Ishikawa (cell line): ENCODE data around the gene C10orf53.
A peak's percentile ranks its signal among the peaks of the same experiment; 100 is the strongest.

Source experiments
- CEBPB ChIP-seq: IDR thresholded peaks from 2 replicates; pipeline ENCODE4 v1.6.1; 2012
- CREB1 ChIP-seq: IDR thresholded peaks from 2 replicates; pipeline ENCODE4 v1.6.1; 2012; ENCODE audit warnings: low read depth
- EGR1 ChIP-seq: IDR thresholded peaks from 2 replicates; pipeline ENCODE4 v1.6.1; 2012
- EP300 ChIP-seq: IDR thresholded peaks from 2 replicates; pipeline ENCODE4 v1.6.1; 2012; ENCODE audit warnings: borderline replicate concordance
- FOXM1 ChIP-seq: IDR thresholded peaks from 2 replicates; pipeline ENCODE4 v1.6.1; 2012; ENCODE audit warnings: low read depth, borderline replicate concordance
- NFIC ChIP-seq: IDR thresholded peaks from 2 replicates; pipeline ENCODE4 v1.6.1; 2012
- RAD21 ChIP-seq: IDR thresholded peaks from 2 replicates; pipeline ENCODE4 v1.6.1; 2012; ENCODE audit warnings: low read depth
- REST ChIP-seq: IDR thresholded peaks from 2 replicates; pipeline ENCODE4 v1.6.1; 2012; ENCODE audit warnings: low read depth, mild to moderate bottlenecking
- TAF1 ChIP-seq: IDR thresholded peaks from 2 replicates; pipeline ENCODE4 v1.6.1; 2012; ENCODE audit warnings: low read depth, mild to moderate bottlenecking
- TCF12 ChIP-seq: IDR thresholded peaks from 2 replicates; pipeline ENCODE4 v1.6.1; 2012; ENCODE audit warnings: low read depth
- TEAD4 ChIP-seq: IDR thresholded peaks from 2 replicates; pipeline ENCODE4 v1.6.1; 2012
- YY1 ChIP-seq: IDR thresholded peaks from 2 replicates; pipeline ENCODE4 v1.6.1; 2012; ENCODE audit warnings: low read depth
- ZBTB7A ChIP-seq: IDR thresholded peaks from 2 replicates; pipeline ENCODE4 v1.6.1; 2012; ENCODE audit warnings: low read depth
- TF ChIP-seq, protein P1 (sequence below): IDR thresholded peaks from 2 replicates; pipeline ENCODE4 v1.6.1; 2012
- TF ChIP-seq, protein P2 (sequence below): IDR thresholded peaks from 2 replicates; pipeline ENCODE4 v1.6.1; 2012

Gene C10orf53

DNA sequence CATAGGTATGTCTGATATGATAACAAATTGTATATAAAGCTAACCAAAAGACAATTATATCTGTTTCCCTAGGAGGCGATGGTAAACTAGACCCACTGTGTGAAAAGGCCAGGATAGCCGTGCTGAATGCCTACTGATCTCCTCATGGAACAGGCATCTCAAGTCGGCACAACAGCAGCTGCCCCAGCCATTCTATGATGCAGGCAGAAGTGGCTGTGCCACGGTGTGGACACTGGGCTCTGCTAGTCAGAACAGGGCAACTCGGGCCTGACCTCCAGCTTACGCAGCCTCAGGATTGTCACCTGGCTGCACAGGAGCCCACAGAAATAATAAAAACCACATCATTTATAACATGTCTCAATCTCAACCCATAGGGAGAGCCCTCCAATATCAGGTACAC, 15.0 kb downstream of the C10orf53 start:
- TF ChIP-seq CREB1: no peak
- TF ChIP-seq REST: no peak
- TF ChIP-seq TEAD4: no peak
- TF ChIP-seq, protein P1, sequence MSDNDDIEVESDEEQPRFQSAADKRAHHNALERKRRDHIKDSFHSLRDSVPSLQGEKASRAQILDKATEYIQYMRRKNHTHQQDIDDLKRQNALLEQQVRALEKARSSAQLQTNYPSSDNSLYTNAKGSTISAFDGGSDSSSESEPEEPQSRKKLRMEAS: no peak
- no peak for TF ChIP-seq EP300
- no peak for TF ChIP-seq FOXM1
- no peak for TF ChIP-seq ZBTB7A
- no peak for TF ChIP-seq TCF12
- no peak for TF ChIP-seq TAF1

DNA sequence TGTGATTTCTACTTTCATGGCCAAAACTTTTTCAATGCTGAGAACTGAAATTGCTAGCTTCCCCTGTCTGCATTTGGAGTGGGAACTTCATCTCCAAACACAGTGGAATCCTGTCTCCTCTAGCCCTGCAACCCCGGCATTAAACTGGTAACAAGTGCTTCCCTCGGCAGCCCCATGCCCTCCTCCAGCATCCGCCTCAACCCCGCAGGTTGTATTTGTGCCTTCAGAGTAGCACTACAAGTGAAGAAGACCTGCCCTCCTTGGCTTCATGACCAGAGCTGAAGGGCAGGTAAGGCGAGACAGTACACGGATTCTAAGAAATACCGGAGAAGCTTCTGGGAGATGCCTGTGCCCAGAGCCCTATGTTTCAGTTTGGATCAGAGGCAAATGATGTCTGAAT, 16.9 kb downstream of the C10orf53 start:
- TF ChIP-seq TCF12: no peak

- TF ChIP-seq RAD21 (no peak), NFIC (no peak), EGR1 (no peak), TEAD4 (no peak), TAF1 (no peak), TCF12 (no peak), REST (no peak), YY1 (no peak)
- TF ChIP-seq, protein P1: no peak
- TF ChIP-seq, protein P2, sequence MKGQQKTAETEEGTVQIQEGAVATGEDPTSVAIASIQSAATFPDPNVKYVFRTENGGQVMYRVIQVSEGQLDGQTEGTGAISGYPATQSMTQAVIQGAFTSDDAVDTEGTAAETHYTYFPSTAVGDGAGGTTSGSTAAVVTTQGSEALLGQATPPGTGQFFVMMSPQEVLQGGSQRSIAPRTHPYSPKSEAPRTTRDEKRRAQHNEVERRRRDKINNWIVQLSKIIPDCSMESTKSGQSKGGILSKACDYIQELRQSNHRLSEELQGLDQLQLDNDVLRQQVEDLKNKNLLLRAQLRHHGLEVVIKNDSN: no peak
These were observed 19.2 kb downstream of the C10orf53 start for GRCh38 chr10:49698679-49699078.

DNA sequence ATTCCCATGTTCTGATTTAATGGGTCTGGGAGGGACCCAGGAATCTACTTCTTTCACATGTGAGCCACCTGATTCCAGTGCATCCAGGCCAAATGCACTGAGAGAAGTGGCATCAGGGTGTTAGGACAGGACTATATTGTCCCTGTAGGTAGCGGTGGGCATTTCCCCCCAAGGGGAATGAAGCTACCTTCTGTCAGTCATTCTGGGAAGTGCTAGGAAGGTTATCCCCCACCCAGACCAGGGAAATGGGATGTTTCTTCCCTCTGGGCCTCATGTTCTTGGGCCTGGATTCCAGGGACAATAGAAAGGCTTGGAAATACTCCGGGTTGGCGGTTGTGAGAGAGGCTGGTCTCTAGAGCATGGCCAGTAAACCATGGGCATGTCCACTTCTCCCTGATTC, 20.8 kb downstream of the C10orf53 start:
- TF ChIP-seq YY1: no peak
- no peak for TF ChIP-seq TAF1
- TF ChIP-seq, protein P2: no peak
- no peak for TF ChIP-seq RAD21
- TF ChIP-seq NFIC: no peak
- TF ChIP-seq, protein P1: no peak
- TF ChIP-seq TCF12: no peak
- TF ChIP-seq EGR1: no peak
- no peak for TF ChIP-seq REST
- no peak for TF ChIP-seq EP300
- no peak for TF ChIP-seq CREB1
- TF ChIP-seq TEAD4: no peak
- TF ChIP-seq FOXM1: no peak

- TF ChIP-seq FOXM1: no peak
- TF ChIP-seq EP300: no peak
- no peak for TF ChIP-seq CEBPB
- TF ChIP-seq RAD21: peak; percentile 41
These were observed 21.5 kb downstream of the C10orf53 start for GRCh38 chr10:49700997-49701396.

GRCh38 chr10:49707585-49707984, 28.1 kb downstream of the C10orf53 start:
- no peak for TF ChIP-seq REST
- no peak for TF ChIP-seq FOXM1
- no peak for TF ChIP-seq EP300
- no peak for TF ChIP-seq TAF1
- TF ChIP-seq CREB1: no peak
- TF ChIP-seq, protein P2: no peak
- TF ChIP-seq YY1: no peak
- TF ChIP-seq ZBTB7A: no peak
- TF ChIP-seq, protein P1: no peak
- no peak for TF ChIP-seq RAD21
- no peak for TF ChIP-seq EGR1
- TF ChIP-seq NFIC: no peak
- TF ChIP-seq TCF12: no peak
- TF ChIP-seq TEAD4: no peak
- no peak for TF ChIP-seq CEBPB
